Ovary (tissue), 3 donors: ENCODE measurements around the gene EXD3.

Source experiments
- CTCF ChIP-seq, 3 donors: fragments of 450-650 bp in 2 of 3; fragments of 200-600 bp in 1 of 3; IDR thresholded peaks; one replicate each; pipeline versions ENCODE4 v1.5.1 to v1.8.0; 2016 to 2022; ENCODE audit warnings: antibody characterized with exemption in 3 of 3, mild to moderate bottlenecking in 1 of 3
- EP300 ChIP-seq: sonication (generic); formaldehyde crosslinking; IDR thresholded peaks from one replicate; pipeline ENCODE4 v1.6.1; 2017; ENCODE audit warnings: antibody characterized with exemption
- POLR2A ChIP-seq: fragments of 450-650 bp; IDR thresholded peaks from one replicate; pipeline ENCODE4 v1.6.1; 2017; ENCODE audit warnings: antibody characterized with exemption, mild to moderate bottlenecking, moderate library complexity
- donor health status: DM: no; HTN: no; CAD: no.

GRCh38 chr9:137333016-137333671, 89.8 kb downstream of the EXD3 start:
- TF ChIP-seq CTCF (IDR thresholded peaks at IDR 0.05): no peak
- TF ChIP-seq EP300: no peak
- no peak for TF ChIP-seq POLR2A
